ENCODE data around the gene HMCN2.
A peak's percentile ranks its signal among the peaks of the same experiment; 100 is the strongest.

Gene HMCN2

GRCh38 chr9:130341839-130342713 lies 76.5 kb downstream of the HMCN2 start:
- no peak for TF ChIP-seq CTCF (conservative IDR thresholded peaks at IDR 0.05; ENCODE audit: low read depth, low read length)
- H3K4me3 ChIP-seq (ENCODE audit: low read length), result no peak overlapping the region
- DNase-seq (ENCODE audit: low read depth), result no peak

GRCh38 chr9:130342714-130343085 lies 77.1 kb downstream of the HMCN2 start:
- DNase-seq (ENCODE audit: low read depth), result no peak
- no peak overlapping the region for H3K4me3 ChIP-seq (ENCODE audit: low read length)
- TF ChIP-seq CTCF (conservative IDR thresholded peaks at IDR 0.05; ENCODE audit: low read depth, low read length), result no peak

- no peak for DNase-seq (ENCODE audit: low read depth)
- H3K4me3 ChIP-seq (ENCODE audit: low read length), result no peak overlapping the region
- TF ChIP-seq CTCF (conservative IDR thresholded peaks at IDR 0.05; ENCODE audit: low read depth, low read length), result peak; percentile 76
Observed at GRCh38 chr9:130343445-130343918, 77.9 kb downstream of the HMCN2 start.

- no peak for DNase-seq (ENCODE audit: low read depth)
- H3K4me3 ChIP-seq (ENCODE audit: low read length), result no peak overlapping the region
- TF ChIP-seq CTCF (conservative IDR thresholded peaks at IDR 0.05; ENCODE audit: low read depth, low read length), result no peak
Observed at GRCh38 chr9:130344366-130344765, 78.8 kb downstream of the HMCN2 start.

- no peak for TF ChIP-seq CTCF (conservative IDR thresholded peaks at IDR 0.05; ENCODE audit: low read depth, low read length)
- DNase-seq (ENCODE audit: low read depth), result no peak
- no peak overlapping the region for H3K4me3 ChIP-seq (ENCODE audit: low read length)
Observed at GRCh38 chr9:130345009-130345896, 79.7 kb downstream of the HMCN2 start.

GRCh38 chr9:130345897-130346385 lies 80.4 kb downstream of the HMCN2 start:
- H3K4me3 ChIP-seq (ENCODE audit: low read length), result no peak overlapping the region
- TF ChIP-seq CTCF (conservative IDR thresholded peaks at IDR 0.05; ENCODE audit: low read depth, low read length), result no peak
- no peak for DNase-seq (ENCODE audit: low read depth)

Measured in retinal pigment epithelial cell (primary cell).